Thyroid gland (tissue), 4 donors: ENCODE data around the gene ARL6IP4. TPM values are rescaled to one million over a fixed set of nuclear protein-coding genes. Genes with fewer than 3 reads are reported as not detected.

Source experiments
- DNase-seq, 2 donors: peaks; one replicate each; pipeline ENCODE4 v3.0.0-alpha.2; 2019
- H3K27ac ChIP-seq, 3 donors: fragments of 200-600 bp; sonication (generic); 1 replicate in 2 of 3; 2 replicates in 1 of 3; pipeline ENCODE4 v1.5.1; 2016 to 2019; ENCODE audit warnings: mild to moderate bottlenecking in 1 of 3, moderate library complexity in 1 of 3
- H3K27me3 ChIP-seq: fragments of 200-600 bp; sonication (generic); one replicate; pipeline ENCODE4 v1.5.1; 2019
- H3K36me3 ChIP-seq, 2 donors: fragments of 200-600 bp; sonication (generic); one replicate each; pipeline ENCODE4 v1.5.1; 2016 to 2019
- H3K4me1 ChIP-seq, 2 donors: fragments of 200-600 bp; sonication (generic); one replicate each; pipeline ENCODE4 v1.5.1; 2017 to 2019
- H3K4me3 ChIP-seq, 3 donors: fragments of 200-600 bp; sonication (generic); replicated peaks in 1 of 3; 1 replicate in 2 of 3; 2 replicates in 1 of 3; pipeline ENCODE4 v1.5.1; 2016; ENCODE audit warnings: mild to moderate bottlenecking in 1 of 3
- H3K9me3 ChIP-seq: fragments of 200-600 bp; sonication (generic); one replicate; pipeline ENCODE4 v1.5.1; 2017
- CTCF ChIP-seq, 6 experiments: fragments of 200-600 bp in 3 of 6; fragments of 450-650 bp in 3 of 6; sonication (generic) in 3 of 6; IDR thresholded peaks; one replicate each; pipeline ENCODE4 v1.5.1; 2016 to 2019; ENCODE audit warnings: antibody characterized with exemption in 6 of 6, mild to moderate bottlenecking in 2 of 6, inconsistent platforms in 1 of 6, moderate library complexity in 1 of 6
- POLR2A ChIP-seq, 2 donors: fragments of 450-650 bp; IDR thresholded peaks; one replicate each; pipeline ENCODE4 v1.6.1; 2017; ENCODE audit warnings: antibody characterized with exemption in 2 of 2, mild to moderate bottlenecking in 2 of 2, moderate library complexity in 1 of 2
- WGBS, 2 donors: methylation state at CpG; one replicate each; pipeline ENCODE4 v1.1.5; 2017; 5-methylcytosine and 5-hydroxymethylcytosine counted together
- intact Hi-C: fragments of 100-400 bp; cut with DNase I; formaldehyde crosslinking; loops from one replicate; pipeline ENCODE4 v1.15.1; 2023
- total RNA-seq, 4 donors: library from RNA; depleted of rRNA; stranded (reverse); fragments of >200 nt; gene quantifications; one replicate each; pipeline ENCODE4 v1.2.3, GENCODE V29; 2016

Gene ARL6IP4
- total RNA-seq, 4 donors from 2014 or later = 210 to 281 (median 262) TPM

DNA sequence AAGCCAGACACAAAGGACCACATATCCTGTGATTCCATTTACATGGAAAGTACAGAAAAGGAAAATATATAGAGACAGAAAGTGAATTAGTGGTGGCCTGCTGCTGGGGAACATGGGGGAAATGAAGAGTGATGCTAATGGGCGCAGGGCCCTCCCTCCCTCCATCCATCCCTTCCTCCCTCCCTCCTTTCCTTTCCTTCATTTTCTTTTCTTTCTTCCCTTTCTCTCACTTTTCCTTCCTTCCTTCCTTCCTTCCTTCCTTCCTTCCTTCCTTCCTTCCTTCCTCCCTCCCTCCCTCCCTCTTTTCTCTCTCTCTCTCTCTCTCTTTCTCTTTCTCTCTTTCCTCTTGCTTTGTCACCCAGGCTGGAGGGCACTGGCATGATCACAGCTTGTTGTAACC is 37.3 kb downstream of the ARL6IP4 start:
- Histone ChIP-seq H3K27ac (no peak overlapping the region), H3K9me3 (no peaks in the 10 kb centered on the region), H3K27me3 (no peaks in the 10 kb centered on the region), H3K4me1 (no peaks in the 10 kb centered on the region), H3K4me3 (no peak overlapping the region), H3K36me3 (no peaks in the 10 kb centered on the region)
- TF ChIP-seq POLR2A (IDR thresholded peaks at IDR 0.05) (no peak), CTCF (IDR thresholded peaks at IDR 0.05) (no peak)
- 96 to 97% methylated on average over 1 of the region's 1 CpG for WGBS, 2 donors
- DNase-seq = no peak
- intact Hi-C loops = no loop called here

GRCh38 chr12:123019841-123020138 is 39.3 kb downstream of the ARL6IP4 start:
- H3K4me3 ChIP-seq = no peak overlapping the region
- TF ChIP-seq POLR2A (IDR thresholded peaks at IDR 0.05) (no peak), CTCF (IDR thresholded peaks at IDR 0.05) (no peak)
- intact Hi-C loops = no loop called here
- no peaks in the 10 kb centered on the region for H3K27me3 ChIP-seq
- H3K27ac ChIP-seq = no peak overlapping the region
- no peaks in the 10 kb centered on the region for H3K4me1 ChIP-seq
- no peaks in the 10 kb centered on the region for H3K9me3 ChIP-seq
- no peak for DNase-seq
- no peaks in the 10 kb centered on the region for H3K36me3 ChIP-seq
- WGBS, 2 donors = 86 to 93% methylated on average over 2 of the region's 2 CpGs

DNA sequence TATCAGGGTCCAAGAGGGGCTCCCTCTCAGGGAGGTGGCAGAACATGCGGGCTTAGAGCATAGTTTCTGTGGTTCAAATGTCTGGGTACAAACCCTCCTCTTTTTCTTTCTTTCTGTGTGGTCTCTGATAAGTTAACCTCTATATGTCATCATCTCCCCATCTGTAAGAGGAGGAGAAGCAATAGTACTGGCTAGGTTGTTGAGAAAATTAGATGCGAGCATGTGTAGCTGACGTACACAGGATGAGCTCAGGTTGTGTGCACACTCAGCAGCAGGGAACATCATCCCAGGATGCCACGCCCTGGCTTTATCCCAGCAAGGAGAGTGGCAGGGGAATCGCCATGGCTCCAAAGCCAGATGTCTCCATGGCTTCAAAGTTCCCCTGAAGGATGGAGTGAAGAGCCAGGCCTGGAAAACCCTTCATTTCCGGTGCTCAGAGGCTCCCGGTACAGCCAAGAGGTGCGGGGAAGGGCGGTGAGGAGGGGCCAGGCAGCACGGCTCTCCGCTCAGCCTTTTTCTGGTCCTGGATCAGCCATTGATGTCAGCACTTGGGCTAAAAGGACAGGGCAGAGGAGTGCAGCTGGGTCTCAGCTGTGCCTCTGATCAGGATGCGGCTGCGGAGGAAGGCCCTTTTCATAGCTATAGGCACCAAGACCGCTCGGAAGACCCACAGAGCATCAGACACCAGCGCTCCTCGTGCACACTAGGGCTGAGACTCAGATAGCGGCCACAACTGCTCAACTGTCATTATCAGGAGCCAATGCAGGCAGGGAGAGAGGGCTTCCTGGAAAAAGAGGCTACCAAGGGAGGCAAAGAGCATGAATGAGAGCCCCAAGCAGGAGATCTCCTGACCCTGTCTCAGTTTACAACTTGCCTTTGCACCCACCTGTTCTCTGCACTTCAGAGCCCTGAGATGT is 41.5 kb downstream of the ARL6IP4 start:
- no peaks in the 10 kb centered on the region for H3K36me3 ChIP-seq
- no peak overlapping the region for H3K27ac ChIP-seq
- H3K27me3 ChIP-seq = no peaks in the 10 kb centered on the region
- 92 to 95% methylated on average over 16 to 18 of the region's 18 CpGs for WGBS, 2 donors
- H3K4me1 ChIP-seq = no peaks in the 10 kb centered on the region
- no peak for TF ChIP-seq CTCF (IDR thresholded peaks at IDR 0.05)
- no peak for TF ChIP-seq POLR2A (IDR thresholded peaks at IDR 0.05)
- intact Hi-C loops = no loop called here
- H3K9me3 ChIP-seq = no peaks in the 10 kb centered on the region
- no peak overlapping the region for H3K4me3 ChIP-seq
- no peak for DNase-seq

DNA sequence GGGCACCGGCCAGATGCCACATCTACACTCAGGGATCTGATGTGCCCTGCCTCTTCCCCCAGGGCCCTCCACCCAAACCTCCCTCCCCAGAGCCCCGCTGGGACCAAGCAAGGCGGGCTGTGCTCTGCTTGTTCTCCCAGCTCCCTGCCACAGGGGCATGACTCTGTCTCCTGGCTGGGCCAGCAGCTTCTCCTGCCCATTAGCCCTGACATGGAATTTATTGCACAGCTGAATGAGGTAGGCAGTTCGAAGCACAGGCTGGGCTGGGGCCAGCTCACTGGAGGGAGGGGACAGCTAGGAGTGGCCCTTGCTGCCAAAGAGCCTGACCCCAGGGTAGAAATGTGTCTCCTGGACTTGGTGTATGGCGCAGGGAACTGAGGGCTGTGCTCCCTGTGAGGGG is 42.4 kb downstream of the ARL6IP4 start:
- TF ChIP-seq CTCF (IDR thresholded peaks at IDR 0.05) (no peak), POLR2A (IDR thresholded peaks at IDR 0.05) (no peak)
- H3K36me3 ChIP-seq = no peaks in the 10 kb centered on the region
- intact Hi-C loops = no loop called here
- DNase-seq = no peak
- H3K27ac ChIP-seq = no peak overlapping the region
- H3K4me3 ChIP-seq = no peak overlapping the region
- no peaks in the 10 kb centered on the region for H3K27me3 ChIP-seq
- no peaks in the 10 kb centered on the region for H3K9me3 ChIP-seq
- 94 to 98% methylated on average over 4 to 5 of the region's 5 CpGs for WGBS, 2 donors
- peaks cover 0 to 5% of the 10 kb centered on the region in 2 donors for H3K4me1 ChIP-seq

DNA sequence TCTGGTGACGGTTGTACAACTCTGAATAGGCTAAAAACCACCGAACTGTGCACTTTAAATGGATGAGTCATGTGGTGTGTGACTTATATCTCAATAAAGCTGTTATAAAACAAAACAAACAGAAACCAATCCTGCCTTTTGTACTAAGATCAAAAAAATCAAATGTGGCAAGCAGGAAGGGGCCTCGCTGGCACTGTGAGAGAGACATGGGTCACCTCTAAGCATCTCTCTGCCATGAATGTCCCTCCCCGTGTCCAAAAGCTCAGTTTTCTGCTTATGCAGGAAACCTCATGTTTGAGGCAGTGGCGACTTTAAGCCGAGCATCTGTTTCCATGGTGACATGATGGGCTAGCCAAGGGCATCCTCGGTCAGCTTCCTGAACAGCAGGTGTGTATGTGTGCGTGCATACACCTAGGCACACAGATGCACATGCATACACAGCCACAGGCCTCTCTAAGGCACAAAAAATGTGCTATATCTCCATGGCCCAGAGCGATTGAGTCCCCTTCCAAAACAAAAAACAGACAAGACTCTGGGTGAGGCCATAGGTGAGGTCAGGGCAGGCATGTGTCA is 44.4 kb downstream of the ARL6IP4 start:
- TF ChIP-seq POLR2A (IDR thresholded peaks at IDR 0.05) (no peak), CTCF (IDR thresholded peaks at IDR 0.05) (no peak)
- no peaks in the 10 kb centered on the region for H3K9me3 ChIP-seq
- H3K27ac ChIP-seq = no peak overlapping the region
- no peak for DNase-seq
- WGBS, 2 donors = 80 to 83% methylated on average over 9 of the region's 9 CpGs
- intact Hi-C loops = no loop called here
- H3K4me1 ChIP-seq = peaks cover 0 to 16% of the 10 kb centered on the region in 2 donors
- H3K27me3 ChIP-seq = no peaks in the 10 kb centered on the region
- no peak overlapping the region for H3K4me3 ChIP-seq
- no peaks in the 10 kb centered on the region for H3K36me3 ChIP-seq
